ENCODE measurements around the gene EPB41L1. TPM values are rescaled to one million over a fixed set of nuclear protein-coding genes. Genes with fewer than 3 reads are reported as not detected.
A peak's percentile ranks its signal among the peaks of the same experiment; 100 is the strongest.

The EPB41L1 gene
- total and polyA plus RNA-seq, 8 donors, result 17.6 to 40.5 (median 30.8) TPM

- Histone ChIP-seq H3K27ac (no peak overlapping the region), H3K9me3 (no peaks in the 10 kb centered on the region), H3K36me3 (peaks cover 0 to 2% (median 0%) of the 10 kb centered on the region in 3 donors), H3K4me3 (no peak overlapping the region), H3K4me1 (no peaks in the 10 kb centered on the region), H3K27me3 (no peaks in the 10 kb centered on the region)
- TF ChIP-seq CTCF (IDR thresholded peaks at IDR 0.05), result no peak
- intact Hi-C loops (cut with DNase I), result no loop called here
- ATAC-seq (no peak), FAIRE-seq (no peak), DNase-seq (no peak)
- 83 to 92% methylated on average over 7 of the region's 7 CpGs for WGBS, 2 donors
These were observed 76.8 kb downstream of the EPB41L1 start for GRCh38 chr20:36231331-36231730.

- Histone ChIP-seq H3K27me3 (no peaks in the 10 kb centered on the region), H3K36me3 (peaks cover 0 to under 1% (median 0%) of the 10 kb centered on the region in 3 donors), H3K9me3 (no peaks in the 10 kb centered on the region), H3K4me3 (no peak overlapping the region), H3K27ac (no peak overlapping the region), H3K4me1 (peaks cover 6 to 20% (median 15%) of the 10 kb centered on the region in 3 donors)
- no peak for ATAC-seq
- no peak for TF ChIP-seq CTCF (IDR thresholded peaks at IDR 0.05)
- no peak for FAIRE-seq
- intact Hi-C loops (cut with DNase I), result no loop called here
- WGBS, 2 donors, result 73 to 77% methylated on average over 4 of the region's 4 CpGs
- no peak for DNase-seq
These were observed 80.3 kb downstream of the EPB41L1 start for GRCh38 chr20:36234771-36235320.

GRCh38 chr20:36235892-36236785, 81.6 kb downstream of the EPB41L1 start, which contains the start of gene AAR2:
TSS of gene AAR2 (plus strand) at chr20:36236478. CDS start at chr20:36239869, 3,391 bp downstream.
- Histone ChIP-seq H3K9me3 (no peaks in the 10 kb centered on the region), H3K27ac (peak within 1 kb of the TSS in 3 of 4 donors; percentile 32 to 59 (median 41)), H3K27me3 (no peaks in the 10 kb centered on the region), H3K36me3 (peaks cover 0 to 13% (median 10%) of the 10 kb centered on the region in 3 donors), H3K4me1 (peaks cover 6 to 20% (median 15%) of the 10 kb centered on the region in 3 donors), H3K4me3 (peak within 1 kb of the TSS; percentile 64 to 76 (median 68))
- peak; percentile 98 to 99 (median 98) for ATAC-seq
- no peak for FAIRE-seq
- peak; percentile 69 to 94 (median 80) for DNase-seq
- WGBS, 2 donors, result 11 to 12% methylated on average over 44 of the region's 44 CpGs
- intact Hi-C loops (cut with DNase I), result no loop called here
- no peak for TF ChIP-seq CTCF (IDR thresholded peaks at IDR 0.05)

- Histone ChIP-seq H3K27me3 (no peaks in the 10 kb centered on the region), H3K4me1 (peaks cover 6 to 20% (median 15%) of the 10 kb centered on the region in 3 donors), H3K27ac (peak overlapping the region in 3 of 4 donors; percentile 32 to 59 (median 41)), H3K36me3 (peaks cover 0 to 18% (median 13%) of the 10 kb centered on the region in 3 donors), H3K4me3 (peak overlapping the region; percentile 64 to 76 (median 68)), H3K9me3 (no peaks in the 10 kb centered on the region)
- FAIRE-seq (no peak), ATAC-seq (peak in 3 of 4 donors; percentile 1 to 4 (median 3)), DNase-seq (no peak)
- TF ChIP-seq CTCF (IDR thresholded peaks at IDR 0.05), result no peak
- intact Hi-C loops (cut with DNase I), result no loop called here
- WGBS, 2 donors, result 0% methylated on average over 6 of the region's 6 CpGs
These were observed 82.2 kb downstream of the EPB41L1 start for GRCh38 chr20:36236786-36237121.
